ENCODE data around the gene PRKCE.

Gene PRKCE

DNA sequence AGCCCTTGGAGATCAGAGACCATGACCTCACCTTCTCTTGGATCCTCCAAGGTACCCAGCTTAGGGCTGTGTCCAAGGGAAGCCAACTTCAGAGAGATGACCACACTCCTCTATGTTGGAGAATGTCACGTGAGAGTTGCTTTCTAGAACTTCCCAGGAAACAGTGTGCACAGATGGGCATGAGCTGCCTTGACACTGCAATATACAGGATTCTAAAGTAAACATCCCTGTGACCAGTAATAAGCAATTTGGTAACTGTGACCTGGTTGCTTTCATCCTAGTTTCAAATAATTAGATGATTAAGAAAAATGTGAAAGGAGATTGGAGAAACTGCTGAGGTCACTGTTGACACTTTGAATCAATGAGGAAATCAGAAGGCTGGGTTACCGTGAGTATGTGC is 464.7 kb downstream of the PRKCE start:
- no peak for DNase-seq

- DNase-seq = no peak
These were observed 465.1 kb downstream of the PRKCE start for GRCh38 chr2:46116553-46116991.

GRCh38 chr2:46117379-46117778 is 465.9 kb downstream of the PRKCE start:
- DNase-seq = no peak

DNA sequence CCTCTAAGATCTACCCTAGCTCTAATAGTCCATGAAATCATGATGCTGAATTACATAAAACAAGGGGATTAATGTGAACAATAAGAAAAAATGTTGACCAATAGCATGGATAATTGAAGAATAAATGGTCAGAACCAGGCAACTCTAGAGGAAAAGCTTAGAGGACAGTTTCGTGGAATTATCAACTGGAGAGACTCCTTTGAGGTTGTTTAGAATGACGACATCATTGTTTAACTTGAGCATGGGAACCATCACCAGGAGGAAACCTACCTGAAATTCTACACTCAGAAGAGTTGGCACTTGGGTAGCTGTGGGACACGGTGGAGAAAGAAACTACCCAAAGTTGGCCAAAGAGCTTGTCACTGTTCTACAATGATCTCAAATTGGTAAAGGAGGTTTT is 466.5 kb downstream of the PRKCE start:
- no peak for DNase-seq

DNA sequence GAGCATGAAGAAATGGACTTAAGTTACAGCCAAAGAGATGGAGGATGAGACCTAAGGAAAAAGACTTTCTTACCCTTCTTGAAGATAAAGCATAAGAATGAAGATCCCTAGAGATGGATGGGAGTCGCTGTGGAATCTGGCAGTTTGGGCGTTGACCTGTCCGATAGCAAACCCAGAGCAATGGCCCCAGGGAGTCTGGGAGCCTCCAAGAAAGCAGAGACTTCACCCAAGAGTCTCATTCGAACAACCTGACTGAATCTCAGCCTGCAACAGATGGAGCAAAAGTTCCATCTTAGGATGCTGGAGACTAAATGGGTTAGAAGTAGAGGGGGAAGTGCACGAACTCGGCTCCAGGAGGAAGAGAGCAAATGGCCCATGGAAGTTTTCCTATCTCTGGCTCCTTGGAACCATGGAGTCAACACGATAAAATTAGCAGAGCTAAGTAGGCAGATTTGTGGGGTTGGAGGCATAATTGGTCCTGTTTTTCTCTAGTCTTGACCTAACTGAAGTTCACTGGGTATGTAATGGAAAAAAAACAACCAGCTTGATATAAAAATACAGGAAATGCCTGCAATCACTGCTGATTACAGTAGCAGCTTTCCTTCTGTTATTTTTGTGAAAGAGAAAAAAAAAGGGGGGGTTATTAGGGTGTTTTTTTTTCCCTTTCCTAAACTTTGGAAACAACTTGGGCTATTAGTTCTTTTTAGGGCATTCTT is 467.3 kb downstream of the PRKCE start:
- DNase-seq = no peak

DNA sequence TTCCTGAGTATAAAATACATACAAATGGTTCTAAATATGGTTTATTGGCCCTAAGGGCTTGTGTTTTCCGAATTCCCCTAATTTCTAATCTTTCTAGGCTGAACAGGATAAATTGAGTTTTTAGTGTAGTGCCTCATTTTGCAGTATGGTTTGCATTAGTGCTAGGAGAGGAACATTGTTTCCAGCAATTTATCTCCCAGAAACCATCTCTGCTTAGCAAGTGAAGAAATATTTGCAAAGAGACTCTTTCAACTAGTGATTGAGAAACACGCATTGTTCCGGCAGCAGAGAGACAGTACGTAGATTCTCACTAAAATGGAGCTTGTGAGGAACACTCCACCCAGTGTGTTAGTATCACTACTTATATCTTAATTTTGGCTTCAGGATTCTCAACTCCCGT is 468.0 kb downstream of the PRKCE start:
- no peak for DNase-seq

- no peak for DNase-seq
These were observed 469.5 kb downstream of the PRKCE start for GRCh38 chr2:46120792-46121555.

DNA sequence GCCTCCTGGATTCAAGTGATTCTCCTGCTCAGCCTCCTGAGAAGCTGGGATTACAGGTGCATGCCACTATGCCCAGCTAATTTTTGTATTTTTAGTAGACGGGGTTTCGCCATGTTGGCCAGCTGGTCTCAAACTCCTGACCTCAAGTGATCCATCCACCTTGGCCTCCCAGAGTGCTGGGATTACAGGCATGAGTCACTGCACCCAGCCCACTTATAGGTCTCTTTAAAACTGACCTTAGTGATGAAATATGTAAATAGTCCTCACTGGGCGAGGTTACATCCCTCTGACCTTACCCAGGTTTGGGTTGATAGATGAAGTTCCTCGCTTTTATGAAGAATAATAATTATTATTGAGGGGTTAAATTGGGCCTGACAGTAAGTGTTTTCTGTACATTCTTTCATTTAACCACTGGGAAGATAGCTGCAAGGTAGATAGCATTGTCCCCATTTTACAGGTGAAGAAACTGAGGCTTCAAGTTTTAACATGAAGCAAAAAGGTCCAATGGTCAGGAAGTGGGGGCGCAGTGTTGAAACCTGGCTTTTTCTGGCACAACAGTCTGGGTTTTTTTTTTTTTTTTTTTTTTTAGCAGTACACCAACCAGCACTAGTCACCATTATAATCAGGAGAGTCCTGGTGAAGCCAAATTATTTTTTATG is 471.0 kb downstream of the PRKCE start:
- DNase-seq = no peak

- no peak for DNase-seq
These were observed 471.5 kb downstream of the PRKCE start for GRCh38 chr2:46123013-46123412.

- no peak for DNase-seq
These were observed 474.3 kb downstream of the PRKCE start for GRCh38 chr2:46125798-46126197.

- no peak for DNase-seq
These were observed 475.1 kb downstream of the PRKCE start for GRCh38 chr2:46126571-46126970.

GRCh38 chr2:46127176-46127575 is 475.7 kb downstream of the PRKCE start:
- no peak for DNase-seq

- DNase-seq = no peak
These were observed 479.0 kb downstream of the PRKCE start for GRCh38 chr2:46130511-46130910.

- no peak for DNase-seq
These were observed 481.5 kb downstream of the PRKCE start for GRCh38 chr2:46132996-46133395.

DNA sequence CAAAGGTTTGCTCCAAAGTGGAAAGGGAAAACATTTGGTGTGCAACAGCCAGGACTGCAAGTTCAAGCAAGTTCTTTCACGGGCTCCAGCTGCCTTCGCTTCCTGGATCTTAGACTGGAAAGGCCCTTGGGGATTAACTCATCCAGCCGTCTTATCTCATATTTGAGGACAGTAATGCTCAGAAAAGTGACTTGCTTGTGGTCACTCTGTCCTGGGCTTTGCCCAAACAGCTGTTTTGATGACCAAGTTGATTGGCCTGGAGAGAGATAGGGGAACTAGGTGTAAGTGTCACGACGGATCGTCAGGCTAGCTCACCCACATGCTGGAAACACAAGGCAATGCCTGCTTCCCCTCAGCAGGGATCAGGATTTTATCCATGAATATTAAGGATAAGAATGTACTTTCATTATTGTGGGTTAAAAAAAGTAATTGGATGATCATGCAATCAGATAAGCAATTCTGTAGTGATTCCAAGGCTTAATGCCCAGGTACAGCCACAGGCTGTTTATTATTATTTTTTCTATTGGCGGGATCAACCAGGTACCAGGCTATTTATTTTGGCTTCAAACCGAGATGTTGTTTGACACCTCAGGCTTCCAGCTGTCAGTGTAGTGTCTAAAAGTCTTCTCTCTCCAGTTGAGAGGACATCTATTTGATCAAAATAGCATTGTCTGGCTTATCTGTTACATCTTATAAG is 483.2 kb downstream of the PRKCE start:
- DNase-seq = no peak

DNA sequence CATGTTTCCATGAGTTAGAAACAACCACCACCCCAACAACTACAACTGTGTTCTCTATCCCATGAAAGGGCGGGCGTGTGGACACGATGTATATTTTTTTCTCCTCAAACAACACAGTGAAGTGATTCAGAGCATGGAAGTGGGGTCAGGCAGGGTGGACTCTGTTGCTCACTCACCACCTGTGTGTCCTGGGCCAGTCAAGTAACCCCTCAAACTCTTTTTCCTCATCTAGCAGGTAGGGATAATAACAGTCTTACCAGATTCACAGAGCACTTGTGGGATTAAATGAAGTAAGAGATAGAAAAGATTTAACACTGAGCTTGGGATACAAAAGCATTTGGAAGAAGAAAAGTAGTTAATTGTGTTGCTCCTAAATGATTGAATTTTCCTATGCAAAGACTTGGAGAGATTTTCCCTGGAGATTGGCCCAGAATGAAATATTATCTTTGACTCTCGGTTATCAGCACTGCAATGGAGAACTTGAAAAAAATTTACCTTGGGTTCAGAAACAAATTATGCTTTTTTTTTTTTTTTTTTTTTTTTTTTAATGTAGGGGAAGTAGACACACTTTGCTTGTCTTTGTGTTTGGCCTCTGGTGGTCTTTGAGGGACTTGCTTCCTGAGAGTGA is 483.9 kb downstream of the PRKCE start:
- no peak for DNase-seq

- DNase-seq = no peak
These were observed 484.5 kb downstream of the PRKCE start for GRCh38 chr2:46135958-46136357.

- no peak for DNase-seq
These were observed 485.0 kb downstream of the PRKCE start for GRCh38 chr2:46136481-46136880.

DNA sequence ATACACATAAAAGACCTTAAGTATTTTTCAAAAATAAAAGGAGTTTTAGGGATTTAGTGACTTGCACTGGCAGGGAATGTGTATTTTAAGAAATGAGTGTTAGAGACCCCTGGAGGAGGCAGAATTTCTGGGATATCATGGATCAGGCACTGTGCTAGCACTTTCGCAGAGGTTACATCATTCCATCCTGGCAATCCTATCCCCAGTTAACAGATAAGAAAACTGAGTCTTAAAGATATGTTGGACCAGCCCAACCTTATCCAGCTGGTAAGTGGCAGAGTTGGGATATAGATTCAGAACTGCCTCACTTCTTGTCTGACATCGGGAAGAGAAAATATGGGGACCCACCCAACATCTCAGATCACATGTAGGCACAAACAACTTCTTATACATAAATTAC is 485.5 kb downstream of the PRKCE start:
- DNase-seq = no peak

DNA sequence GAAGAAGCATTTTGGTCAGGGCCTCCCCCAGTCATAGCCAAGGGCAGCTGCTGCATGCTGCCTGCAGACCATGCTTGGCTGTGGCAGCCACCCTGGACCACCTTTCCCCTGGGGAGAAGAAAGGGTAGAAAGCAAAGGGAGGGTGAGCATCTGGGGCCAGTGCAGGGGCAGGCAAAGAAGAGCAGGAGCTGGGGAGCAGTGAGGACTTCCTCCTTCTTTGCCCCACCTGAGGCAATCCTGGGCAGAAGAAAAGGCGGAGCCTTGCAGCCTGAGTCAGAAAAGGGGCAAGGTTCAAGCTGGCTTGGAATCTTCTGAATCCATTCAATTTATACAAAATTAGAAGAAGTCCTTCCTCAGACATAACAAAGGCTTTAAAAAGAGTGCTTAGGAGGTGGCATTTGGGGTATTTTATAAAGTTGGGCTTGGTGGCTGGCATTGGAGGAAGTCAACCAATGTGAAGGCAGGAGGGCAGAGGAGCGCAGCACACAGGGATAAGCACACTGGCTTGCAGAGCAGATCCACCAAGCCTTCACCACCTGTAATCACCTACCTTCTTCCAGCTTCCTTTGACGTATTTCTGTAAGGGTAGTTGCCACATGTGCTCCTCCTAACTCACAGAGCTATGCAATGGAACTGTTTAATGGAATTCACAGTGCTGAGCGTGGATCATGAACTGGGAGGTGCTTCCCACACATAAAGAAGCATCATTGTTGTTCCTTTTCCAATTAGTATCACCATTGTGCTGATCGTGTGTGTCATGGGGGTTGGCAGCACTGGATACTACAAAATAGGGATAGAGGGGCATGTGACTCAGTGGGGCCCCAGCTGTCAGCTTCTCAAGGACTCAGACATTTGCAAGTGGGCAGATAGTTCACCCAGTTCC is 491.3 kb downstream of the PRKCE start:
- DNase-seq = no peak

DNA sequence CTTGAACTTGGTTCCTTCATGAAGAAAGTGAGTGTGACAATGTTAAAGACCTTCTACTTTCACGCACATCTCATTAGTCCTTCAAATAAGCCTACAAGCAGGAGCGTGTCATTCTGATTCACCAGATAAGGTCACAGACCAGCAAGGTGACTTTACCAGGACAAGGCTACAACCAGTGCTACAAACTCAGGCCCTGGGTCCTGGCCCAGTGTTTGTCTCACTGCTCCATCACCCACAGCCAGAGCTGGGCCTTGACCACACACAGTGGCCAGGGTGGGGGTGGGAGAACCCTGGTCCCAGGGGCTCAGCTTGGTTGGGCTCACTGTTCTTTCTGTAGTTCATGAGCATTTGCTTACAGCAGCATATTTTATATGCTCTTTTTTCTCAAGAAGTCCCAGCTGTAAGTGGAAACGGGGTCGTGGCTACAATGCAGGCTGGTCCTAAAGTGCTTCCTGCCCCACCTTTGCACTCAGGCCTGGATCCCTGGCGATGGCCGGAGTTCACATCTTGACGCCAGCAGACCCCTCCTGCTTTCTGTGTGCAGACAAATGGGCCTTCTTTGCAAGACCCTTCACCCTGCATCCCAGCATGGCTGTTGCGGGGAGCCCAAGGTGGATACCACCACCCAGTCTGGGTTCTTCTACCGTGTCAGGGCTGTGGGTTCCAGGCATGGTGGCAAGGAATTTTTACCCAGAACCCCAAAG is 492.1 kb downstream of the PRKCE start:
- no peak for DNase-seq

All from stimulated activated CD4-positive, alpha-beta T cell treated with anti-CD3 and anti-CD28 coated beads, Interleukin-4, amount 100 ng/mL, for 4 hours (primary cell).